CD4-positive, alpha-beta T cell treated with Interleukin-6 at 100 ng/mL for 8 hours (primary cell): Measurements from ENCODE around the gene OR51A2.
"Not testable (repeated sequence)": the region's sequence is repeated elsewhere in the genome, so short reads cannot be mapped to it uniquely, and the experiment has no call there.

Experiments used
- DNase-seq: peaks from one replicate; pipeline ENCODE4 v3.0.0-alpha.2; 2020; ENCODE audit warnings: mixed read lengths, low spot score

OR51A2 gene

GRCh38 chr11:4955613-4956012 is at the start of gene OR51A2:
Gene OR51A2, minus strand, starts transcription at chr11:4955713. Its CDS starts 0 bp downstream, at chr11:4955713.
- DNase-seq, result not testable (repeated sequence)

- DNase-seq, result no peak
These were observed 49.1 kb upstream of the OR51A2 start for GRCh38 chr11:5004424-5005274.

- DNase-seq, result no peak
These were observed 39.0 kb upstream of the OR51A2 start, which contains the start of gene OR51L1 for GRCh38 chr11:4994551-4994950. Gene OR51L1, plus strand, starts transcription at chr11:4994851. Its CDS starts 4,132 bp downstream, at chr11:4998983.

GRCh38 chr11:4991060-4991459 is 35.5 kb upstream of the OR51A2 start:
- no peak for DNase-seq

GRCh38 chr11:4983841-4984240 is 28.3 kb upstream of the OR51A2 start:
- DNase-seq, result no peak

GRCh38 chr11:4982678-4983077 is 27.2 kb upstream of the OR51A2 start:
- DNase-seq, result no peak

GRCh38 chr11:4979036-4979435 is 23.5 kb upstream of the OR51A2 start:
- DNase-seq, result no peak

GRCh38 chr11:4975436-4975835 is 19.9 kb upstream of the OR51A2 start:
- DNase-seq, result no peak

- DNase-seq, result no peak
These were observed 7.3 kb upstream of the OR51A2 start for GRCh38 chr11:4962816-4963215.

GRCh38 chr11:4960877-4961276 is 5.4 kb upstream of the OR51A2 start:
- no peak for DNase-seq

GRCh38 chr11:4957396-4957795 is 1.9 kb upstream of the OR51A2 start:
- DNase-seq, result no peak

GRCh38 chr11:4947505-4947904 is 8.0 kb downstream of the OR51A2 start, which contains the start of gene OR51A4:
Gene OR51A4, minus strand, starts transcription at chr11:4947605. Its CDS starts 505 bp downstream, at chr11:4947100.
- no peak for DNase-seq

- DNase-seq, result no peak
These were observed 18.8 kb downstream of the OR51A2 start for GRCh38 chr11:4936745-4937144.

GRCh38 chr11:4932751-4933150 is 22.8 kb downstream of the OR51A2 start:
- DNase-seq, result no peak

GRCh38 chr11:4926608-4927007 is 28.9 kb downstream of the OR51A2 start:
- no peak for DNase-seq

GRCh38 chr11:4924239-4924638 is 31.3 kb downstream of the OR51A2 start, which contains the start of gene OR51G1:
Gene OR51G1, minus strand, starts transcription at chr11:4924339. Its CDS starts 0 bp downstream, at chr11:4924339.
- DNase-seq, result no peak

- DNase-seq, result no peak
These were observed 33.2 kb downstream of the OR51A2 start for GRCh38 chr11:4922304-4922703.

- no peak for DNase-seq
These were observed 33.7 kb downstream of the OR51A2 start for GRCh38 chr11:4921796-4922195.

GRCh38 chr11:4919250-4919649 is 36.3 kb downstream of the OR51A2 start, which contains the start of gene OR51G2:
Gene OR51G2, minus strand, starts transcription at chr11:4919350. Its CDS starts 3,687 bp downstream, at chr11:4915663.
- no peak for DNase-seq

GRCh38 chr11:4916581-4916980 is 38.9 kb downstream of the OR51A2 start:
- no peak for DNase-seq
